ENCODE results near the gene SLC35E1.
"Not testable (repeated sequence)": the region's sequence is repeated elsewhere in the genome, so short reads cannot be mapped to it uniquely, and the experiment has no call there.

Gene SLC35E1

DNA sequence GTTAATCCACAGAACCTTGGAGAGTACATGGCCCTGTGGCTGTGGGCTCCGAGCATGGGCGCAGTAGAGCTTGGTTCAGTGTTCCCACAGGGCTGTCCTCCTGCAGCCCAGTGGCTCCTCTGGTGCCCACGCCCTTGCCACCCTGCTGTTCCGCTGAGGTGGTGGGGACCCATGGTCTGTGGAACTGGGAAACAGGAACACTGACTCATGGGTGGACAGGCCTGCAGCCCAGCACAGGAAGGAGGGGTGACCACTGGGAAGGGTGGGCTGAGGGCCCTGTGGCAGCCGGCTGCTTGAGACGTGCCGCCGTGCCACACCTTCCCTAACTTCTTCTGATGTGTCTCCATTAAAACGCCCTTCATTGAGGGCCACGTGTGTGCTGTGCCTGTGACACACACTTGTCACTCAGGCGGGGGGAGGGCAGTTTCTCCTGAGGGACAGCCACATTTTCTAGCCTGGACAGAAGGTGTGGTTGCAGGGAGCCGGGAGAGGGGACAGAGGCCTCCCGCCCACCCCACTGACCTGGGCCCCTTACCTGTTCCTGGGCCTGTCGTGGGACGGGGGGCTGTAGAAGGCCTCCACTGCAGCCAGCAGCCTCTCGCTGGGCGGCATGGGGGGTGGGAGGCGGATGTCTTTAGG, 51.1 kb downstream of the SLC35E1 start:
- DNase-seq, result no peak

DNA sequence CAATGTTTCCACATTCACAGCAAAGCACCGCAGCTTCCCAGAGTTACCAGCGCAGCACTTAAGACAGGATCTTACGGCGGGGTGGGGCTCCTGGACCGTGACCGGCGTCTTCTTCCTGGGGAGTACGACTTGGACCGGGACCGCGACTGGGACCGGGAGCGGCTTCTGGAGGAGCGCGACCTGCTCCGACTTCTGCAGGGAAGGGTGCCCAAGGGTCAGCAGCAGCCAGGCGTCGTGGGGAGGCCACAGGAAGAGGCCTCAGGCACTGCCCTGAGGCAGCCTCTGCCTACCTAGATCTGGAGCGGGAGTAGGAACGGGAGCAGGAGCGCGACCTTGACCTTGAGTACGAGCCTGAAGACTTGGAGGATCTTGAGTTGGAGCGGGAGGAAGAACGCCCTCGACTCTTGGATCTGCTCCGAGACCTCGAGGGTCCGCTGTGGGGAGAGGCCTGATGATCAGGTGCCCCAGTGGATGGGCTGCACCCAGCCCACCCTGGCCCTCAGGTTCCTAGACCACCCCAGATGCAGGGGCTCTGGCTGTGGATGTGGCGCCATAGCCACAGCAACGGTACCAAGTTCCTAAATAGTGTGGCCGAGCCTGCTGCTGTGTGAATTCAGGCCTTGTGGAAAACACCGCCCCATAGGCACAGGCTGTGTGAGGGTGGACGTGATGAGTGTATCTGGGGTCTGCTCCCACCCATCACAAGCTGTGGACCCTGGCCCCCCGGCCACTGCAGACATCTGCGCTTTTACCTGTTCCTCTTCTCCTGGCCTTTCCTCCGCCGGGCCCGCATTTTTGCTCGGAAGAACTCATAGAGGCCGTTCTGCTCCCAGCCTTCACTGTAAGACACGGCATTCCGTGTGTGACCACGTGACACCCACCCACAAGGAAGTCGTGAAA, 51.9 kb downstream of the SLC35E1 start:
- no peak for DNase-seq

GRCh38 chr19:16519230-16519687, 53.0 kb downstream of the SLC35E1 start:
- DNase-seq, result no peak

GRCh38 chr19:16518483-16519229, 53.6 kb downstream of the SLC35E1 start:
- DNase-seq, result no peak

- DNase-seq, result no peak
These were observed 54.2 kb downstream of the SLC35E1 start for GRCh38 chr19:16518061-16518460.

DNA sequence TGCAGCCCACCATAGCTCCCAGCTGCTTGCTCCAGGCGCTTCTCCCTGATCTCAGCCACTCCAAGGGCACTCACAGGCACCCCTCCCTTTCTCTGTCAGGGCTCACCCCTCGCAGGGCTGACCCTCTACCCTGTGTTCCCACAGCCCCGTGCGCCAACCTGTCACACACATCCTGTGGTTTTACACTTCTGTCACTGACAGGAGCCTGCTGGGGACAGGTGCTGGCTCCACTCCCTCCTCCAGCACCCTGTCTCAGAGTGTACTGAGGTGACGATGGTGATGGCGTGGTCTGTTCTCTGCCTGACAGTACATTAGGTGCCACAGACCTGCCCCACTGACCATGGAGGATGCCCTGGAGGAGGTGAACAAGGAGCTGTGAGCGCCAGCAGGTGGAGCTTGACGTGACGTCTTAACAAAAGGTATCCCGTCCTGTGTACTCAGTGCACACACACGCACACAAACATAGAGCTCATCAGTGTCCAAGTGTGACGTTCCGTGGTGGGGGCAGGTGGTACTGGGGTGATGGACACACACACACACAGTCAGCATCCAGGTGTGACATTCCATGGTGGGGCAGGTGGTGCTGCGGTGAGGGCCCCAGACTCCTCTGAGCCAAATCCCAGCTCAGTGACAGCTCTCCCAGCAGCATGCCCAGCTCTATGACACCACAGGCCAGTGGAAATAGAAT, 55.1 kb downstream of the SLC35E1 start:
- no peak for DNase-seq

DNA sequence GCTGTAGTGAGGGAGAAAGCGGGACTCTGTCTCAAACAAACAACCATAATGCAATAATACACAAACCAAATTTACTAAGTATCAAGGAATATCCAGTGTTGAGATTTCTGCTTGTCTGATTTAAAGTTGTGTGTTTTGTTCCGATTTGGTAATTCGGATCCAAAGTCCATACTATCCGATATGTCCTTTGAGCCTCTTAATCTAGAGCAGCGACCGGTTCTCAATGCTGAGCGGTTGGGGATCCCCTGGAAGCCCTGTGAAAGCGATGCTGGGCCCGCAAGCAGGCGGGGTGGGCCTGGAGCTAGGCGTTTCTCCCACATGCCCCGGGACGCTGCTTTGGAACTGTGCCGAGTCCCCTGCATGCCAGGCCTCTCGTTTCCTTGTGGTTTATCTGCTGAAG, 55.8 kb downstream of the SLC35E1 start:
- DNase-seq, result no peak

GRCh38 chr19:16514383-16515019, 57.7 kb downstream of the SLC35E1 start:
- DNase-seq, result no peak

DNA sequence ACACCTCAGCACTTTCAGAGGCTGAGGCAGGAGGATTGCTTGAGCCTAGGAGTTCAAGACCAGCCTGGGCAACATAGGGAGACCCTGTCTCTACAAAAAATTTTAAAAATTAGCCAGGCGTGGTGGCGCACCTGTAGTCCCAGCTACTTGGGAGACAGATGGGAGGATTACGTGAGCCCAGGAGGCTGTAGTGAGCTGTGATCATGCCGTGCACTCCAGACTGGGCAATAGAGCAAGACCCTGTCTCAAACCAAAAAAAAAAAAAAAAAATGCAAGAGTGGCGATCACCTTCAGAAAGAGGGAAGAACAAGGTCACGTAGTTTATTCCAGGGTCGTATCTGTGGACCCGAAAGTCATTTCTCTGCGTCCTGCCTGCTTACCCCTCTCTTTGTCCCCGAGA, 59.6 kb downstream of the SLC35E1 start:
- DNase-seq, result not testable (repeated sequence)

DNA sequence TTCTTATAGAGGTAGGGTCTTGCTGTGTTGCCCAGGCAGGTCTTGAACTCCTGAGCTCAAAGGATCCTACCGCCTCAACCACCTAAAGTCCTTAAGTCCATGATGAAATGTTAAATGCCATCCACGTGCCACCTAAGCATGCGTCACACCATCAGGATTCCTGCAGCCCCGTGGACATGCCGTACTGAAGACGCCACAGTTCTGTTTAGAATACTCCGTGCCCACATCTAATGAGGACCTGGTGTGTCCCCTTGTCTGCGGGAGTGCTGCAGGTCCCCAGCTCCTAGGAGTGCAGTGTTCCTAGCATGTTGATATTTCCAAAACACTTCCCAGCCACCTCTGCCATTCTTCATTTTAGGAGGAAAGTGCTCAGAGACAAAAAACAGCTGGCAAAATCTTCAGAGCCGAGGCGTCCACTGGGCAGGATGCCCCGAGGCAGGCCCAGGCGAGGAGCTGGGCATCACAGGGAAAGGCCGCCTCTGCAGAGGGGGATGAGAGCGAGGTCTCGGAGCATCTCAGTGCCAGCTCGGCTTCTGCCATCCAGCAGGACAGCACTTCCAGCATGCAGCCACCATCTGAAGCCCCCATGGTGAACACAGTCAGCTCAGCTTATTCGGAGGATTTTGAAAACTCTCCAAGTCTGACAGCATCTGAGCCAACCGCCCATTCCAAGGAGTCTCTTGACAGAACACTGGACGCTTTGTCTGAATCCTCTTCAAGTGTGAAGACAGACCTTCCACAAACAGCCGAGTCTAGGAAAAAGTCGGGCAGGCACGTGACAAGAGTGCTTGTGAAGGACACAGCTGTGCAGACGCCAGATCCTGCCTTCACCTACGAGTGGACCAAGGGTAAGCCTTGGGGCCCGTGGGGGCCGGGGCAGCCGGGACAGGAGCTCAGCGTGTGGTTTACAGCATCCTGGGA, 62.8 kb downstream of the SLC35E1 start:
- DNase-seq, result peak; percentile 56

- no peak for DNase-seq
These were observed 63.7 kb downstream of the SLC35E1 start for GRCh38 chr19:16508546-16508945.

DNA sequence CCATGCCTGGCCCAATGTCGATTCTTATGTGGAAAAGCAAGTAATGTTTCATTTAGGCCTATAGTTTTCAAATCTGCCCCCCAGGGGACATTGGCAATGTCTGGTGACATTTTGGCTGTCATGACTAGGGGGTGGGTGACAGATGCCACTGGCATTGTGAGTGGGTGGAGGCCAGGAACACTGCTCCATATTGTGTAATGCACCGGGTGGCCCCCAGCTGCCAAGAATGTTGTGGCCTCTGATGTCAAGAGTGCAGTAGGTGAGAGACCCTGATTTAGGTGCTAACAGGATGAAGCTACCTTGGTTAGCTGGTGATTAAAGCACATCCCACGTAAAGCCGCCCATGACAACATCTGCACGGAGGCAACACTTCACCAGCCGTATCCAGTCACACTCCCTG, 65.3 kb downstream of the SLC35E1 start:
- DNase-seq, result no peak

GRCh38 chr19:16506161-16506560, 66.1 kb downstream of the SLC35E1 start:
- not testable (repeated sequence) for DNase-seq

DNA sequence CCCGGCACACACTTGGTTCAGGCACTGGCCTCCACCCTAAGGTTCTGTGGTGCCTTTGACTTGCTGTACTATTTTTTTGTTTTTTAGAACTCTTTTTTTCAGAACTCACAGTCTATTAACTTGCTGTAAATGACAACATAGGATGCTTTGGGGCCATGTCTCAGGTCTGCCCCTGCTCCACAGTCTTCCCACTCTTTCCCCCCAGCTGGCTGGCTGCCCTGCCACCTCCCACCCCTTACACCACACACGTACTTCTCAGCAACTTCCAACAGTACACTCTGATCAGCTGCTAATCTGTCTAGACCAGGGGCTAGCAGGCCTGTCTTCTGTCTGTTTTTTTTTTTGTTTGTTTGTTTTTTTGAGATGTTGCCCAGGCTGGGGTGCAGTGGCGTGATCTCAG, 67.9 kb downstream of the SLC35E1 start:
- no peak for DNase-seq
